Measurements from ENCODE around the gene TMC4. TPM values are rescaled to one million over a fixed set of nuclear protein-coding genes. Genes with fewer than 3 reads are reported as not detected.

Gene TMC4
- total RNA-seq, 4 donors from 2014 or later = 0.87 to 1.6 TPM; not detected in 2

DNA sequence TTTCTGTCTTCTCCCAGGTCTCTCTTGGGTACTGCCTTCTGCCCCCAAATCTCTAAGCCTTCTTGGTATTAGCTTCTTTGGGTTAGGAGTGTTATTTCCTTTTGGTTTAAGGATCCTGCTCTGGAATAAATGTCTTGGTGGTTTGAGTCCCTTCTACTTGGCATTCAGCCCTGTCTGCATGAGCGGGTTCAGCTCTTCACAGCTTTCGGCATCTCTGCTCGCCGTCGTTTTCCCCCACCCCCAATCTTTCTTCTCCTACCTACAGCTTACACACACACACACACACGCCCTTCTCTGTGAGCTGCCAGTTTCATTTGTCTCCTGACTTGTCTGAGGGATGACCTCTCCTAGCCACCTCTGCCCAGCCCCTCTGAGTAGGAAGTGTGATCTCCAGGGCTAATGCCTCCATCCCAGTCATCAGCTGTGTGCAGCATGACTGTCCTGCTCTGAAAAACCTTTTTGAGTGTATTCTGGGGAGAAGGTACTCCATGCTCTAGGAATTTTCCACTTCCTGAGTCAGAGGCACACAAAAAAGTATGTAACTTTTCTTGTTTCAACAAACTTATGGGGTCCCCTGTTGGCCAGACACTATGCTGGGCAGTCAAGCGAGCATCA, 30.7 kb downstream of the TMC4 start:
- peaks cover 3 to 56% of the 10 kb centered on the region in 2 donors for H3K36me3 ChIP-seq
- intact Hi-C loops (cut with DNase I; ENCODE audit: low total_unique reads) = no loop called here

GRCh38 chr19:54141356-54141755, 31.6 kb downstream of the TMC4 start:
- Histone ChIP-seq H3K36me3 (peaks cover 3 to 47% of the 10 kb centered on the region in 2 donors), H3K27ac (peak overlapping the region in 1 of 4 donors; percentile 18), H3K27me3 (no peaks in the 10 kb centered on the region), H3K9me3 (no peaks in the 10 kb centered on the region), H3K4me3 (no peak overlapping the region), H3K4me1 (peaks cover 21 to 36% of the 10 kb centered on the region in 2 donors)
- no peak for ATAC-seq
- intact Hi-C loops (cut with DNase I; ENCODE audit: low total_unique reads) (no loop called here), in situ Hi-C loops (cut with MboI; ENCODE audit: low sequenced_read_pairs in 4 of 4) (no loop called here)
- TF ChIP-seq, protein P1, sequence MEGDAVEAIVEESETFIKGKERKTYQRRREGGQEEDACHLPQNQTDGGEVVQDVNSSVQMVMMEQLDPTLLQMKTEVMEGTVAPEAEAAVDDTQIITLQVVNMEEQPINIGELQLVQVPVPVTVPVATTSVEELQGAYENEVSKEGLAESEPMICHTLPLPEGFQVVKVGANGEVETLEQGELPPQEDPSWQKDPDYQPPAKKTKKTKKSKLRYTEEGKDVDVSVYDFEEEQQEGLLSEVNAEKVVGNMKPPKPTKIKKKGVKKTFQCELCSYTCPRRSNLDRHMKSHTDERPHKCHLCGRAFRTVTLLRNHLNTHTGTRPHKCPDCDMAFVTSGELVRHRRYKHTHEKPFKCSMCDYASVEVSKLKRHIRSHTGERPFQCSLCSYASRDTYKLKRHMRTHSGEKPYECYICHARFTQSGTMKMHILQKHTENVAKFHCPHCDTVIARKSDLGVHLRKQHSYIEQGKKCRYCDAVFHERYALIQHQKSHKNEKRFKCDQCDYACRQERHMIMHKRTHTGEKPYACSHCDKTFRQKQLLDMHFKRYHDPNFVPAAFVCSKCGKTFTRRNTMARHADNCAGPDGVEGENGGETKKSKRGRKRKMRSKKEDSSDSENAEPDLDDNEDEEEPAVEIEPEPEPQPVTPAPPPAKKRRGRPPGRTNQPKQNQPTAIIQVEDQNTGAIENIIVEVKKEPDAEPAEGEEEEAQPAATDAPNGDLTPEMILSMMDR (IDR thresholded peaks at IDR 0.05 in 4 of 5, conservative IDR thresholded peaks at IDR 0.05 in 1 of 5) = no peak
- no peak for TF ChIP-seq POLR2A (IDR thresholded peaks at IDR 0.05)
- DNase-seq = no peak

More for the DNA sequence above, 30.7 kb downstream of the TMC4 start:
- ATAC-seq (no peak), DNase-seq (no peak)
- Histone ChIP-seq H3K4me3 (no peak overlapping the region), H3K27ac (no peak overlapping the region), H3K9me3 (no peaks in the 10 kb centered on the region), H3K27me3 (no peaks in the 10 kb centered on the region), H3K4me1 (peaks cover 20 to 32% of the 10 kb centered on the region in 2 donors)
- TF ChIP-seq, protein P1 (IDR thresholded peaks at IDR 0.05 in 4 of 5, conservative IDR thresholded peaks at IDR 0.05 in 1 of 5) = no peak
- no peak for TF ChIP-seq POLR2A (IDR thresholded peaks at IDR 0.05)
- in situ Hi-C loops (cut with MboI; ENCODE audit: low sequenced_read_pairs in 4 of 4) = no loop called here

DNA sequence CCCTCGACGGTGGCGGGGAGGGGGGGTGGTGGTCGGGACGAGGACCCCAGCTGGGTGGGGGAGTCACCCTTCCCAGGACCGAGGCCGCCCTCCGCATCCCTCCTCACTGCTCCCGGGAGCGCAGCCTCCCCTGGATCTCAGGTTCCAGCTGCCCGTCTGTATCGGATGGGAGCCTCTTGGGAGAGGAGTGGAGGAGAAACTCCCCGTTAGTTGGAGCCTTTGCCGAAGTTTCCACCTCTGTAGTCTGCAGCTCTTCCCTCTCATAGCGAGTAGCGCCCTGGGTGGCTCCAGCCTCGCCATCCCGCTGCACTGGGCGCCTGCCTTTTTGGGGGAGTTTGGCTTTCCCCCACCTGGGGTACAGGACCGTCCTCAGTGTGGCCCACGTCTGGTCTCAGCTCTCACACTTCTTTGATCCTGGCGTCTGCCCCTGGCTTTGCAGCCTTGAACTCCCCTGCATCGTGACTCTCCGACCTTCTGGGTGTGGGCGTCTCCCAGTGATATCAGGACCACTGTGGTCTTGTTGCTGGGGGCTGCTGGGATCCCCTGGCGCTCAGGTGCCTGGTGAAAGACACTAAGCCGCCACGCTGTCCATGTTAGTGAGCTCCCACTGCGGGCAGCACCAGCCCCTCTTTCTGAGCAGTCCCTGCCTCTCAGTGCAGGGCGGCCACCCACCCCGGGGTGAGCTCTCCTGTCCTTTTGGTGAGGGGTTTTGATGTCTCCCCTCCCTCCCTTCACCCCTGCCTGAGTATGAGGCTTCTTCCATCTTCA, 34.3 kb downstream of the TMC4 start:
- H3K4me1 ChIP-seq = peaks cover 29 to 44% of the 10 kb centered on the region in 2 donors
- no peaks in the 10 kb centered on the region for H3K27me3 ChIP-seq
- peak overlapping the region; percentile 86 to 99 (median 92) for H3K4me3 ChIP-seq
- TF ChIP-seq POLR2A (IDR thresholded peaks at IDR 0.05) = no peak
- TF ChIP-seq, protein P1 (IDR thresholded peaks at IDR 0.05 in 4 of 5, conservative IDR thresholded peaks at IDR 0.05 in 1 of 5) = no peak
- ATAC-seq (no peak), DNase-seq (no peak)
- no peaks in the 10 kb centered on the region for H3K9me3 ChIP-seq
- H3K36me3 ChIP-seq = peaks cover 0 to 20% of the 10 kb centered on the region in 2 donors
- in situ Hi-C loops (cut with MboI; ENCODE audit: low sequenced_read_pairs in 4 of 4) (no loop called here), intact Hi-C loops (cut with DNase I; ENCODE audit: low total_unique reads) (loop anchor here (2.0 kb wide), 1 partner anchor 36 kb away; the partner anchor contains the start of gene NDUFA3)
- H3K27ac ChIP-seq = peak overlapping the region; percentile 97 to 100 (median 98)

DNA sequence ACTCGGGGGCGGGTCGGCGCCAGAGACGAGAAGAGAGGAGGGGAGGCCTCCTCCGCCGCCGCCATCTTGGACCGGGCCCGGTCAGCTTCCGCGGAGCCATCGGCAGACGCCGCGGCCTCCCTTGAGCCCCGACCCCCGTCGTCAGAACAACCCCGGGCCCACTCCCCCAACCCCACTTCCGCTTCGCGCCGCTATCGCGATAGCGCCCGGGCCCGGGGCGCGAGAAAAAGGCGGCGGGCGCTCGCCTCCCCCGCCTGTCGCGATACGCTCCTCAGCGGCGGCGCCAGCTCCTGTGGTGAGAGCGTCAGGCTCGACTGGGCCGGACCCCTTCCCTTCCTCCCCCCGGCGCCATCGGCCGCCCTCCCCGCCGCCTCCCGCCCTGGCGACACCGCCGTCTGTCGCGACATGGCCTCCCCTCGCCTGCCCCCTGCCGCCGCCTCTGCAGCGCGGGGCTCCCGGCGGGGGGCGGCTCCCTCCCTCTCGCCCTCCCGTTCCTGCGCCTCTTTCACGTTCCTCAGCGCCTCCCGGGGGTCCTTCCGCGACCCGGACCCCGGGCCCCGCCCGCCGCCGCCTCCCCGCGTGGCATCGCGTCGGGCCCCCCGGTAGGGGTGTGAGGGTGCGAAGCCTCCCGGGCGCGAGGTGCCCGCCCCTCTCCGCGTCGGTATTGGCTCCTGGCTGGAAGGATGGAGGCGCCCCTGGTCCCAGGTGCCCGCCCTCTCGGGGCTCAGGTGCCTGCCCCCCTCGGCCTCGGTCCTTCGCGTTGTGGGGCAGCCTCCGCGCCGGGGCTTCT, 35.1 kb downstream of the TMC4 start, which contains the start of gene CNOT3:
Gene CNOT3, plus strand, starts transcription at position 64 of the 790 bp plus-strand sequence. CDS start 5,217 bp downstream, outside the sequence.
- H3K4me1 ChIP-seq = peaks cover 29 to 44% of the 10 kb centered on the region in 2 donors

More for the DNA sequence above, 35.1 kb downstream of the TMC4 start, which contains the start of gene CNOT3:
- ATAC-seq (no peak), DNase-seq (no peak)
- no peaks in the 10 kb centered on the region for H3K9me3 ChIP-seq
- peak within 1 kb of the TSS; percentile 97 to 100 (median 98) for H3K27ac ChIP-seq
- H3K36me3 ChIP-seq = peaks cover 0 to 12% of the 10 kb centered on the region in 2 donors
- in situ Hi-C loops (cut with MboI; ENCODE audit: low sequenced_read_pairs in 4 of 4) = no loop called here
- TF ChIP-seq, protein P1 (IDR thresholded peaks at IDR 0.05 in 4 of 5, conservative IDR thresholded peaks at IDR 0.05 in 1 of 5) = no peak
- peak; percentile 94 to 98 for TF ChIP-seq POLR2A (IDR thresholded peaks at IDR 0.05)
- no peaks in the 10 kb centered on the region for H3K27me3 ChIP-seq
- intact Hi-C loops (cut with DNase I; ENCODE audit: low total_unique reads) = loop anchor here (1.0 to 2.0 kb wide), 4 partner anchors 21 to 62 kb away; partner anchors contain the start of genes LENG1, MBOAT7, NDUFA3 and RPS9
- H3K4me3 ChIP-seq = peak within 1 kb of the TSS; percentile 86 to 99 (median 92)

Measured in gastrocnemius medialis (tissue), 4 donors.